NCI-H82 (cell line): ENCODE data around the gene PAXX.

Experiments
- DNase-seq: peaks from one replicate; lab custom pipeline; 2025; lab: John Stamatoyannopoulos, UW

PAXX gene

DNA sequence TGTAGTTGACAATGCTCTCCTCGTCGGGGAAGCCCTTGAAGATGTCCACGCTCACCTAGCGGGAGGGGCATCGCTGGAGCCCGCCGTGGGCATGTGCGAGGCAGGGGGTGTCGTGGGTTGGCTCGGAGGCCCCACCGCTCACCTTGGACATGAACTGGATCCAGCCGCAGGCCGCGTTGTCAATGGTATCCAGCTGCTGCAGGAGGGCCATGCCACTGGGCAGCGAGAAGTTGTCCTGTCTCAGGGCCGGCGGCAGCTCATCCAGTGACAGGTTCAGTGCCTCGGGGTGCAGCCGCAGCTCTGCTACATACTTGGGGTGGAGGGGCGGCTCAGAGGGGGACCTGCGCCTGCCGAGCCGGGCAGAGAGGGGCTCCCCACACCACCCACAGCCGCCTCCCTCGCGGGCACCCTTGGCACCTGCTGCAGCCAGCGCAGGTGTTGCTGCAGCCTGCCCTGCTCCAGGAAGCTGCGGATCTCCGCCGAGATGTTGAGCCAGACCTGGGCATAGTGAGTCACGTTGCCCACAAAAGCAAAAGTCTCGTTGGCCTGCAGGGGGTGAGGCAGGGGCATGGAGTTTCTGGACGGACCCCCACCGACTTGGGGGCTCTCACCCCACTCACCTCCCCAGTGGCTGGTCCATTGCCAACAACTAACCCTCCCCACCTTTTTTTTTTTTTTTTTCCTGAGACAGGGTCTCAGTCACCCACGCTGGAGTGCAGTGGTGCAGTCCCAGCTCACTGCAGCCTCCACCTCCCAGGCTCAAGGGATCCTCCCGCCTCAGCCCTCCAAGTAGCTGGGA, 26.7 kb downstream of the PAXX start:
- no peak for DNase-seq

GRCh38 chr9:137019891-137020683, 27.9 kb downstream of the PAXX start:
- no peak for DNase-seq

DNA sequence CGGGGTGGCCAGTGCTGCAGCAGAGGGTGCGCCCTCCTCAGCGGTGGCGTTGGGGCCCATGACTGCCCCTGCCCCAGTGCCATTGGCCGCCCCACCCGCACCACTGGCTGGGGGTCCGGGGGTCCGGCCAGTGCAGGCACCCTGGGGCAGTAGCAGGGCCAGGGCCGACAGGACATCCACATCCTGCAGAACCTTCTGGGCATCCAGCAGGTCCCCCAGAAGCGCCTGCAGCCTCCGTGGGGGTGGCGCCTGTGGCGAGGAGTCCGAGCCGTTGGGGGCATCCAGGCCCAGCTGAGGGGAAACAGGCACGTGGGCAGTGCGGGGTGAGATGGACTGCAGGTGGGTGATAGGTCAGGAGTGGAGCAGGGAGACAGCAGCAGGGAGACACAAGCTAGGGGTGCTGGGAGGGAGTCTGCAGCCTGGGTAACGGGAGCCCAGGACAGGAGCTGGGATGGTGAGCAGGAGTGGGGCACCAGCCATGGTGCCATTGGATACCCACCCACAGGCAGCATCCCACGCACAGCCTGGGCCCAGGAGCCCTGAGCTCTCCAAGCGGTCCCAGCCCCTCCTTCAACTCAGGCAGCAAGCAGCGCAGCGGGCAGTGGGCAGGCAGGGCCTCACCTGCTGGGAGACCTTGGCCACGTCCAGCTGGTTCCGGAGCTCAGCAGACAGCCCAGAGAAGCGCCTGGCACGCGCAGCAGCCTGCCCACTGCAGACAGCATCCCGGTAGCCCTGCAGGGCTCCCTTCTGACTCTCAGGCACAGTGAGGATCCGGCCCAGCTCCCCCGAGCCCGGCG, 28.7 kb downstream of the PAXX start:
- DNase-seq, result no peak

DNA sequence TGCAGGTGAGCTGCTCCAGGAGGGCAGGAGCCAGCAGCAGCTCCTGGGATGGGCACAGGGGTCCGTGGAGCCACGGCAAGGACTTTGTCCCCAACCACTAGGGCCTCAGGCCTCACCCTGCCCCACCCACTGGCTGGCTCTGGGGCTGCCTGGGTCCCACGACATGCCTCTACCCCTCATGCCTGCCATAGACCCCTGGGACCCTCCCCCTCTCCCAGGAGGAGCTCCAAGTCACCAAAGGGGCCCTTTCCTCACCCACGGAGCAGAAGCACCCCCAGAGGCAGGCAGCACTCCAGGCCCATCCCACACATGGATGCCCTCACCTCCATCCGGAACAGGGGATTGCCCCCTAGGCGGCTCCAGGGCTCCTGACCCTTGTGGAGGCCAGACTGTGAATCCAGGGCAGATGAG, 29.4 kb downstream of the PAXX start:
- DNase-seq, result no peak

DNA sequence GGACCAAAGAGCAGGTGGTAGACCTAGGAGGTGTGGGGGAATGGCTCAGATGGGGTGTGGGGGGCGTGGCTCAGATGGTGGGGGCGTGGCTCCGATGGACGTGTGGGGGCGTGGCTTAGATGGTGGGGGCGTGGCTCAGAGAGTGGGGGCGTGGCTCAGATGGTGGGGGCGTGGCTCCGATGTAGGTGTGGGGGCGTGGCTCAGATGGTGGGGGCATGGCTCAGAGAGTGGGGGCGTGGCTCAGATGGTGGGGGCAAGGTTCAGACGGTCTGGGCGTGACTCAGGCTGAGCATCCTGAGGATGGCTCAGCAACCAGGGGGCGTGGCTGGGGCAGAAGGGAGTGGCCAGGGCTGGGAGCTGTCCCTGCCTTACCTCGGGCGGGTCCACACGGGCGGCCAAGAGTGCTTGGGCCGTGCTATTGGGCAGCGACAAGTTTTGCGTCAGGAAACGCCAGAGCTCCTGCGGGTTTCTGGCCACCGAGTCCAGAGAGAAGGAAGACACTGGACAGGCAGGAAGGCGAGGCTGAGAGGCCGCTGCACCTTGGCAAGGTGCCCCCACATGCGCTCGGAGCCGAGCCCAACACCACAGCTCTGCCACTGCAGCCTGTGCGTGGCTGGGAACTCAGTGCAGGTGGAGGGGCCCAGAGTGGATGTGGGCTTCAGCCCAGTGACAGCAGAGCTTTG, 29.9 kb downstream of the PAXX start:
- DNase-seq, result peak; percentile 73

- DNase-seq, result no peak
Measured at GRCh38 chr9:137022662-137023008, 30.4 kb downstream of the PAXX start.

- DNase-seq, result no peak
Measured at GRCh38 chr9:137023157-137023556, 30.9 kb downstream of the PAXX start.

DNA sequence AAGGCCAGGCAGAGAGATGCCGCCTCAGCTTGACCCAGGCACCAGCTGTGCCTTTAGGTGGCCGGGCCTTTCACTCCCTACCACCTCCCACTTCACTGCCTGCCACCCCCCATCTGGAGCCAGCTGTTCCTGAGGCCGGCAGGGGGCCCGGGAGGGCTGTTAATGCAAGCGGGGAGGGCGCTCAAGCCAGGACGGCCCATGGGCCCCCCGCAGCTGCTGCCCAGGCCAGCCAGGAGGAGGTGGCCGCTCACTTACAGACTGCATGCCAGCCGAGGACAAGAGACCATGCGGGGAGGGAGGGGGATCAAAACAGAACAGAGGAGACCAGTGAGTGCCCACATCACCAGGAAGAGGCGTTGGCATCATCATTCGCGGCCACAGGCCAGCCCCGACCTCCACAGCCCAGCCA, 31.4 kb downstream of the PAXX start:
- DNase-seq, result no peak

DNA sequence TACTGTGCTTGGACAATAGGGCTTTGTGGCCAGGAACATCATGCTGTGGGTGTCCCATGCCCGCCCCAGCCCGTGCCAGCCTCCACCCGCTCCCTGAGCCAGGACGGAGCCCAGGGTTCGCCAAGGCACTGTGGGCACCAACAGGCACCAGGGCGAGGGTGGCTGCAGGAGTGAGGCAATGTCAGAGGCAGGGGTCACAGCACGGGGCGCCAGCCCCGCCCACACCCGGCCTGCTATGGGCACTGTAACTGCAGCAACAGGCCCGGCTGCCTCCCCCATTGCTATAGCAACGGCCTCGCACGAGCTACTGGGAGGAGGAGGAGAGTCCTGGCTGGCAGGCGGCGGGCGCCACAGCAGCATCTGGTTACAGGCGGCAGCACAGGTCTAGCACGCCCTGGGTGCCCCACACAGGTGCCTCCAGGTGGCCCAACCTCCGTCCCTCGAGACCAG, 33.3 kb downstream of the PAXX start:
- DNase-seq, result no peak

GRCh38 chr9:137026384-137026783, 34.2 kb downstream of the PAXX start:
- no peak for DNase-seq

DNA sequence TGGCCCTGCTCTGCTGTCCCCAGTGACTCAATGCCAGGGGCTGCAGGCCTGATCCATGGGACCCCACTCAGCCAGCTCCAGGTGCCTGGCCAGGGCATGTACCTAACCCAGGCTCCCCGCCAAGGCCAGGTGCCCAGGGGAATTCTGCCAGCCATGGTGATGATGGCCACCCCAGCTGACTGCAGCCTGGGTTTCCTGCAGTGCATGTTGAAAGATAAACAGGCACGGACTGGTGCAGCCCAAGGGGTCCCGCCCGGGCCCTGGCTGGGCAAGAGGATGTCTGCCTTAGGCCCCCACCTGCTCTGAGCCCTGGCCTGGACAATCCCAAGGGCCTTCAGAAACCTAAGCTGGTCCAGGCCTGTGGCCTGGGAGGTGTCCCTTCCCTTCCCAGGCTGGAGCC, 34.6 kb downstream of the PAXX start:
- no peak for DNase-seq

- peak; percentile 52 for DNase-seq
Measured at GRCh38 chr9:137027369-137028262, 35.4 kb downstream of the PAXX start, which contains the start of gene ABCA2. ABCA2 (minus strand) TSS chr9:137028237; CDS start chr9:137028140, 97 bp downstream.

- DNase-seq, result peak; percentile 79
Measured at GRCh38 chr9:137028263-137029057, 36.2 kb downstream of the PAXX start.

DNA sequence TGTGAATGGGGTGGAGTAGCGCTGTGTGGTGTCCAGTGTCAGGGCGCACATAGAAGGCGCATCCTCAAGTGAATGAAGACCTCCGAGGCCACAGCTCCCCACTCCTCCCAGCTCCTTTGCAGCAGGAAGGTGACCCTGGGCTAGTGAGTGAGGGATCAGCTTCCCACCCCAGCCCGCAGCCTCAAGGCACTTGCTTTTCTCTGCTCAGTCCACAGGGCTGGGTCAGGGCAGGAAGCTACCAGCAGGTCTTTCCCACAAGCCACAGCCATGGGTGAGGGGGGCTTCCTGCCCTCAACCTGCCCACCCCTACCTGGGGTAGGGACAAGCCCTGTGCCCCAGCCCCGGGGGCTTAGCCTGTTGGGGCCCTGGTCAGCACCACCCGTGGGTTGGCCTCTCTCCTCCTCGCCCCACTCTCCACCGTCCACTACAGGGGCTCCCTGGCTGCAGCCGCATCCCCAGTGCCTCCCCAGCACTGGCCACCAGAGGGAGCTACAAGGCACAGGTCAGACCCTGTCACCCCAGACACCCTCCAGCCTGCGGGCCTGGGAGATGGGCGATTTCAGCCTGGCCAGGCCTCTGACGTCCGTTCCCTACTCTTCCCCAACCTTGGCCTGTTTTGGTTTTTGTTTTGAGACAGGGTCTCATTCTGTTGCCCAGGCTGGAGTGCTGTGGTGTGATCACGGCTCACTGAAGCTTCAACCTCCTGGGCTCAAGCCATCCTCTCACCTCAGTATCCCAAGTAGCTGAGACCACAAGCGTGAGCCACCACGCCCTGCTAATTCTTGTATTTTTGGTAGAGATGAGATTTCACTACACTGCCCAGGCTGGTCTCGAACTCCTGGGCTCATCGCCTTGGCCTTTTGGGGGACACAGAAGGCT, 37.1 kb downstream of the PAXX start:
- peak; percentile 77 for DNase-seq

DNA sequence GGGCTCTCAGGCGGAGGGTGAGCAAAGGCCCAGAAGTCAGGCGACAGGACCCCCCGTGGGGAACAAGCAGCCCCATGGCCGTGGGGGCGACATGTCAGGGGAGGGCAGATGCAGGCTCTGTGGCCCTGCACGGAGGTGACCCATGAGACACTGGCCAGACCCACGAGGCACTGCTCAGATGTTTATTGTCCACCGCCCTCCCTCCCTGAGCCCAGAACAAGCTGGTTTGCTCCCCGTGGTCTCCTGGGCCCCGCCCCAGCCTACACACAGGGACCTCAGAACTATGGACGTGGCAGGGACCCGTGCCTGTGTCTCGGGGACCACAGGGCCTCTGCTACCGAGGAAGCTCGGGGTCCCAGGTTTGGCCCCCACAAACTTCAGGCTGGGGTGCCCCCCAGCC, 37.8 kb downstream of the PAXX start:
- DNase-seq, result no peak

- no peak for DNase-seq
Measured at GRCh38 chr9:137030538-137031527, 38.6 kb downstream of the PAXX start.

GRCh38 chr9:137031904-137032640, 39.9 kb downstream of the PAXX start, which contains the start of gene FUT7:
FUT7 (minus strand) TSS chr9:137032088; CDS start chr9:137031991, 97 bp downstream.
- peak; percentile 45 for DNase-seq
